ENCODE data around the gene NRG2. TPM values are rescaled to one million over a fixed set of nuclear protein-coding genes. Genes with fewer than 3 reads are reported as not detected.

NRG2 gene
- total RNA-seq, 2 donors from 2014 or later = 5.6 to 6.5 TPM

GRCh38 chr5:139882961-139883539 is 160.0 kb downstream of the NRG2 start:
- H3K27ac ChIP-seq = no peak overlapping the region
- H3K9me3 ChIP-seq = no peaks in the 10 kb centered on the region
- TF ChIP-seq POLR2A (IDR thresholded peaks at IDR 0.05) (no peak), CTCF (IDR thresholded peaks at IDR 0.05) (no peak)
- WGBS, 2 donors = 84% methylated on average over 10 of the region's 10 CpGs; no CpG with 5 or more reads in 1 of the 2 donors
- no peaks in the 10 kb centered on the region for H3K27me3 ChIP-seq
- H3K4me1 ChIP-seq = no peaks in the 10 kb centered on the region
- H3K36me3 ChIP-seq (replicated peaks in 1 of 2; ENCODE audit: insufficient read depth in 1 of 2, low read depth in 2 of 2) = no peaks in the 10 kb centered on the region
- DNase-seq = no peak
- intact Hi-C loops (cut with DNase I) = no loop called here
- no peak overlapping the region for H3K4me3 ChIP-seq
- no peak for ATAC-seq

- Histone ChIP-seq H3K27me3 (no peaks in the 10 kb centered on the region), H3K4me1 (no peaks in the 10 kb centered on the region), H3K4me3 (no peak overlapping the region), H3K36me3 (replicated peaks in 1 of 2; ENCODE audit: insufficient read depth in 1 of 2, low read depth in 2 of 2) (no peaks in the 10 kb centered on the region), H3K27ac (no peak overlapping the region), H3K9me3 (no peaks in the 10 kb centered on the region)
- WGBS, 2 donors = 76 to 86% methylated on average over 3 of the region's 3 CpGs
- TF ChIP-seq CTCF (IDR thresholded peaks at IDR 0.05) = no peak
- no peak for TF ChIP-seq POLR2A (IDR thresholded peaks at IDR 0.05)
- ATAC-seq = no peak
- intact Hi-C loops (cut with DNase I) = no loop called here
- DNase-seq = no peak
Measured at GRCh38 chr5:139882316-139882715, 160.8 kb downstream of the NRG2 start.

GRCh38 chr5:139881143-139881733 is 161.9 kb downstream of the NRG2 start:
- intact Hi-C loops (cut with DNase I) = no loop called here
- no peak for DNase-seq
- no peak overlapping the region for H3K4me3 ChIP-seq

GRCh38 chr5:139880416-139881142 is 162.5 kb downstream of the NRG2 start:
- Histone ChIP-seq H3K27me3 (no peaks in the 10 kb centered on the region), H3K27ac (no peak overlapping the region), H3K4me1 (no peaks in the 10 kb centered on the region), H3K9me3 (no peaks in the 10 kb centered on the region), H3K4me3 (no peak overlapping the region), H3K36me3 (replicated peaks in 1 of 2; ENCODE audit: insufficient read depth in 1 of 2, low read depth in 2 of 2) (no peaks in the 10 kb centered on the region)
- DNase-seq (no peak), ATAC-seq (no peak)
- WGBS, 2 donors = 80 to 89% methylated on average over 18 of the region's 18 CpGs
- TF ChIP-seq CTCF (IDR thresholded peaks at IDR 0.05) (no peak), POLR2A (IDR thresholded peaks at IDR 0.05) (no peak)
- intact Hi-C loops (cut with DNase I) = no loop called here

More at GRCh38 chr5:139881143-139881733, 161.9 kb downstream of the NRG2 start:
- Histone ChIP-seq H3K36me3 (replicated peaks in 1 of 2; ENCODE audit: insufficient read depth in 1 of 2, low read depth in 2 of 2) (no peaks in the 10 kb centered on the region), H3K27ac (no peak overlapping the region), H3K27me3 (no peaks in the 10 kb centered on the region), H3K4me1 (no peaks in the 10 kb centered on the region), H3K9me3 (no peaks in the 10 kb centered on the region)
- 72 to 79% methylated on average over 5 of the region's 5 CpGs for WGBS, 2 donors
- TF ChIP-seq CTCF (IDR thresholded peaks at IDR 0.05) (no peak), POLR2A (IDR thresholded peaks at IDR 0.05) (no peak)
- ATAC-seq = no peak

Measured in body of pancreas (tissue), 4 donors.